ENCODE results near the gene MEIKIN. TPM values are rescaled to one million over a fixed set of nuclear protein-coding genes. Genes with fewer than 3 reads are reported as not detected.

MEIKIN gene
- total and polyA plus RNA-seq, 2 experiments from 2014 or later, result not detected

GRCh38 chr5:131776450-131776849 lies 169.0 kb downstream of the MEIKIN start:
- DNase-seq (ENCODE audit: low spot score), result no peak
- Mint-ChIP-seq H3K36me3 (ENCODE audit: low read depth) (no peaks in the 10 kb centered on the region), H3K4me1 (no peaks in the 10 kb centered on the region; the same call in 2 of the 3 replicates), H3K27ac (no peak overlapping the region), H3K4me3 (no peak overlapping the region), H3K27me3 (ENCODE audit: insufficient read depth, low read depth, poor library complexity) (no peaks in the 10 kb centered on the region), H3K9me3 (no peaks in the 10 kb centered on the region)
- Histone ChIP-seq H3K4me3 (no peak overlapping the region), H3K4me2 (no peak overlapping the region), H3K36me3 (ENCODE audit: insufficient read depth) (no peaks in the 10 kb centered on the region), H3F3A (replicated peaks; ENCODE audit: low read depth) (no peaks in the 10 kb centered on the region), H3K79me2 (replicated peaks; ENCODE audit: insufficient read depth) (peaks cover 84% of the 10 kb centered on the region), H3K9me2 (ENCODE audit: insufficient read depth) (no peaks in the 10 kb centered on the region), H3K27me3 (ENCODE audit: insufficient read depth) (no peaks in the 10 kb centered on the region), H3K4me1 (ENCODE audit: insufficient read depth) (no peaks in the 10 kb centered on the region), H4K20me1 (replicated peaks; ENCODE audit: insufficient read depth) (peaks cover 19% of the 10 kb centered on the region), H3K27ac (ENCODE audit: low read depth) (no peak overlapping the region), H2AFZ (no peak overlapping the region)
- no peak for ATAC-seq
- no peak for TF ChIP-seq POLR2AphosphoS5 (IDR thresholded peaks at IDR 0.05; ENCODE audit: low read depth)
- no peak for TF ChIP-seq JUNB (IDR thresholded peaks at IDR 0.05; ENCODE audit: unreplicated experiment)
- TF ChIP-seq ETS1 (IDR thresholded peaks at IDR 0.05), result no peak
- TF ChIP-seq EZH2 (IDR thresholded peaks at IDR 0.05; ENCODE audit: low read depth, unreplicated experiment), result no peak
- TF ChIP-seq STAT1 (IDR thresholded peaks at IDR 0.05; ENCODE audit: unreplicated experiment), result no peak
- TF ChIP-seq ZNF114 (CRISPR knock-in tag; IDR thresholded peaks at IDR 0.05), result no peak
- no peak for TF ChIP-seq ZNF462 (CRISPR knock-in tag; IDR thresholded peaks at IDR 0.05)
- TF ChIP-seq, protein P1, sequence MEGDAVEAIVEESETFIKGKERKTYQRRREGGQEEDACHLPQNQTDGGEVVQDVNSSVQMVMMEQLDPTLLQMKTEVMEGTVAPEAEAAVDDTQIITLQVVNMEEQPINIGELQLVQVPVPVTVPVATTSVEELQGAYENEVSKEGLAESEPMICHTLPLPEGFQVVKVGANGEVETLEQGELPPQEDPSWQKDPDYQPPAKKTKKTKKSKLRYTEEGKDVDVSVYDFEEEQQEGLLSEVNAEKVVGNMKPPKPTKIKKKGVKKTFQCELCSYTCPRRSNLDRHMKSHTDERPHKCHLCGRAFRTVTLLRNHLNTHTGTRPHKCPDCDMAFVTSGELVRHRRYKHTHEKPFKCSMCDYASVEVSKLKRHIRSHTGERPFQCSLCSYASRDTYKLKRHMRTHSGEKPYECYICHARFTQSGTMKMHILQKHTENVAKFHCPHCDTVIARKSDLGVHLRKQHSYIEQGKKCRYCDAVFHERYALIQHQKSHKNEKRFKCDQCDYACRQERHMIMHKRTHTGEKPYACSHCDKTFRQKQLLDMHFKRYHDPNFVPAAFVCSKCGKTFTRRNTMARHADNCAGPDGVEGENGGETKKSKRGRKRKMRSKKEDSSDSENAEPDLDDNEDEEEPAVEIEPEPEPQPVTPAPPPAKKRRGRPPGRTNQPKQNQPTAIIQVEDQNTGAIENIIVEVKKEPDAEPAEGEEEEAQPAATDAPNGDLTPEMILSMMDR (conservative IDR thresholded peaks at IDR 0.05; ENCODE audit: low read depth in 2 of 2), result no peak
- no peak for TF ChIP-seq NANOG (IDR thresholded peaks at IDR 0.05; ENCODE audit: borderline replicate concordance)
- no peak for TF ChIP-seq EZH2phosphoT487 (IDR thresholded peaks at IDR 0.05; ENCODE audit: unreplicated experiment)
- no peak for TF ChIP-seq ZNF331 (CRISPR knock-in tag; IDR thresholded peaks at IDR 0.05; ENCODE audit: low read depth)
- no peak for TF ChIP-seq CREB1 (CRISPR knock-in tag; IDR thresholded peaks at IDR 0.05; ENCODE audit: low read depth)
